ENCODE results near the gene TMEM184C.

The TMEM184C gene

GRCh38 chr4:147582386-147583060, 34.7 kb upstream of the TMEM184C start:
- no peak for TF ChIP-seq SIN3A (IDR thresholded peaks at IDR 0.05; ENCODE audit: borderline replicate concordance, insufficient read depth, low read length)
- TF ChIP-seq FOXP2 (optimal IDR thresholded peaks at IDR 0.05; ENCODE audit: borderline replicate concordance, extremely low read depth, extremely low read length, insufficient read depth), result no peak
- no peak for TF ChIP-seq TAF1 (IDR thresholded peaks at IDR 0.05; ENCODE audit: borderline replicate concordance, insufficient read depth, low read length)
- TF ChIP-seq REST (IDR thresholded peaks at IDR 0.05; ENCODE audit: insufficient read depth in 1 of 2, low read depth in 2 of 2, low read length in 2 of 2), result no peak
- TF ChIP-seq POLR2AphosphoS5 (IDR thresholded peaks at IDR 0.05; ENCODE audit: low read depth, low read length), result no peak

GRCh38 chr4:147583876-147584275, 33.3 kb upstream of the TMEM184C start:
- no peak for TF ChIP-seq FOXP2 (optimal IDR thresholded peaks at IDR 0.05; ENCODE audit: borderline replicate concordance, extremely low read depth, extremely low read length, insufficient read depth)
- TF ChIP-seq POLR2AphosphoS5 (IDR thresholded peaks at IDR 0.05; ENCODE audit: low read depth, low read length), result no peak
- TF ChIP-seq SIN3A (IDR thresholded peaks at IDR 0.05; ENCODE audit: borderline replicate concordance, insufficient read depth, low read length), result no peak
- no peak for TF ChIP-seq REST (IDR thresholded peaks at IDR 0.05; ENCODE audit: insufficient read depth in 1 of 2, low read depth in 2 of 2, low read length in 2 of 2)
- TF ChIP-seq TAF1 (IDR thresholded peaks at IDR 0.05; ENCODE audit: borderline replicate concordance, insufficient read depth, low read length), result no peak

- no peak for TF ChIP-seq FOXP2 (optimal IDR thresholded peaks at IDR 0.05; ENCODE audit: borderline replicate concordance, extremely low read depth, extremely low read length, insufficient read depth)
- TF ChIP-seq TAF1 (IDR thresholded peaks at IDR 0.05; ENCODE audit: borderline replicate concordance, insufficient read depth, low read length), result no peak
- TF ChIP-seq POLR2AphosphoS5 (IDR thresholded peaks at IDR 0.05; ENCODE audit: low read depth, low read length), result no peak
- TF ChIP-seq REST (IDR thresholded peaks at IDR 0.05; ENCODE audit: insufficient read depth in 1 of 2, low read depth in 2 of 2, low read length in 2 of 2), result no peak
- no peak for TF ChIP-seq SIN3A (IDR thresholded peaks at IDR 0.05; ENCODE audit: borderline replicate concordance, insufficient read depth, low read length)
These were observed 31.2 kb upstream of the TMEM184C start for GRCh38 chr4:147586032-147586431.

- no peak for TF ChIP-seq FOXP2 (optimal IDR thresholded peaks at IDR 0.05; ENCODE audit: borderline replicate concordance, extremely low read depth, extremely low read length, insufficient read depth)
- TF ChIP-seq SIN3A (IDR thresholded peaks at IDR 0.05; ENCODE audit: borderline replicate concordance, insufficient read depth, low read length), result no peak
- no peak for TF ChIP-seq TAF1 (IDR thresholded peaks at IDR 0.05; ENCODE audit: borderline replicate concordance, insufficient read depth, low read length)
- TF ChIP-seq POLR2AphosphoS5 (IDR thresholded peaks at IDR 0.05; ENCODE audit: low read depth, low read length), result no peak
These were observed 30.6 kb upstream of the TMEM184C start for GRCh38 chr4:147586637-147587036.

- TF ChIP-seq SIN3A (IDR thresholded peaks at IDR 0.05; ENCODE audit: borderline replicate concordance, insufficient read depth, low read length) (no peak), REST (IDR thresholded peaks at IDR 0.05; ENCODE audit: insufficient read depth in 1 of 2, low read depth in 2 of 2, low read length in 2 of 2) (no peak), FOXP2 (optimal IDR thresholded peaks at IDR 0.05; ENCODE audit: borderline replicate concordance, extremely low read depth, extremely low read length, insufficient read depth) (no peak), TAF1 (IDR thresholded peaks at IDR 0.05; ENCODE audit: borderline replicate concordance, insufficient read depth, low read length) (no peak), POLR2AphosphoS5 (IDR thresholded peaks at IDR 0.05; ENCODE audit: low read depth, low read length) (no peak)
These were observed 30.2 kb upstream of the TMEM184C start for GRCh38 chr4:147587041-147587440.

Data from PFSK-1 (cell line).